H9 (cell line): ENCODE results near the gene SPRN. TPM values are rescaled to one million over a fixed set of nuclear protein-coding genes. Genes with fewer than 3 reads are reported as not detected.

Experiments used
- DNase-seq: peaks from one replicate; pipeline ENCODE4 v3.0.0-alpha.2; 2017
- H2AFZ ChIP-seq: one replicate; pipeline ENCODE4 v1.6.1; 2013; ENCODE audit warnings: mild to moderate bottlenecking, low read length, control low read depth, moderate library complexity
- H2AK5ac ChIP-seq: 2 replicates; pipeline ENCODE4 v1.6.1; 2013; ENCODE audit warnings: low read length, control low read depth, mixed read lengths; ENCODE audit not compliant: insufficient read length
- H2BK120ac ChIP-seq: one replicate; pipeline ENCODE4 v1.6.1; 2013; ENCODE audit warnings: low read depth, mild to moderate bottlenecking, low read length, control low read depth, inconsistent platforms; ENCODE audit not compliant: poor library complexity, severe bottlenecking
- H2BK12ac ChIP-seq: 2 replicates; pipeline ENCODE4 v1.6.1; 2013; ENCODE audit warnings: low read length, control low read depth, mixed read lengths, low read depth; ENCODE audit not compliant: insufficient read length
- H2BK15ac ChIP-seq: 2 replicates; pipeline ENCODE4 v1.6.1; 2013; ENCODE audit warnings: low read depth, low read length, control low read depth
- H2BK20ac ChIP-seq: one replicate; pipeline ENCODE4 v1.6.1; 2013; ENCODE audit warnings: low read depth, mild to moderate bottlenecking, low read length, control low read depth, inconsistent platforms; ENCODE audit not compliant: poor library complexity, severe bottlenecking
- H2BK5ac ChIP-seq: 2 replicates; pipeline ENCODE4 v1.6.1; 2013; ENCODE audit warnings: low read length, control low read depth, mixed read lengths; ENCODE audit not compliant: insufficient read length
- H3K14ac ChIP-seq: 2 replicates; pipeline ENCODE4 v1.6.1; 2013; ENCODE audit warnings: low read length, control low read depth; ENCODE audit not compliant: insufficient read depth
- H3K18ac ChIP-seq: 2 replicates; pipeline ENCODE4 v1.6.1; 2013; ENCODE audit warnings: low read depth, mild to moderate bottlenecking, mixed read lengths, low read length, control low read depth; ENCODE audit not compliant: insufficient read length
- H3K23ac ChIP-seq: 2 replicates; pipeline ENCODE4 v1.6.1; 2013; ENCODE audit warnings: low read length, control low read depth, mixed read lengths, low read depth; ENCODE audit not compliant: insufficient read length
- H3K23me2 ChIP-seq: 2 replicates; pipeline ENCODE4 v1.6.1; 2013; ENCODE audit warnings: low read depth, mild to moderate bottlenecking, mixed read lengths, low read length, control low read depth; ENCODE audit not compliant: insufficient read length, poor library complexity, severe bottlenecking
- H3K27ac ChIP-seq: 2 replicates; pipeline ENCODE4 v1.5.1; 2013; ENCODE audit warnings: low read length, control low read depth, mixed read lengths, low read depth; ENCODE audit not compliant: insufficient read length
- H3K27me3 ChIP-seq: 2 replicates; pipeline ENCODE4 v1.6.1; 2013; ENCODE audit warnings: low read length, control low read depth, inconsistent platforms; ENCODE audit not compliant: insufficient read depth
- H3K4ac ChIP-seq: 2 replicates; pipeline ENCODE4 v1.6.1; 2013; ENCODE audit warnings: low read depth, mild to moderate bottlenecking, control low read depth, inconsistent platforms, low read length, moderate library complexity
- H3K4me1 ChIP-seq: 2 replicates; pipeline ENCODE4 v1.6.1; 2013; ENCODE audit warnings: low read length, control low read depth, inconsistent platforms; ENCODE audit not compliant: insufficient read depth
- H3K4me2 ChIP-seq: 2 replicates; pipeline ENCODE4 v1.6.1; 2013; ENCODE audit warnings: low read length, control low read depth, mixed read lengths; ENCODE audit not compliant: insufficient read length, insufficient read depth
- H3K56ac ChIP-seq: 2 replicates; pipeline ENCODE4 v1.6.1; 2013; ENCODE audit warnings: low read depth, mild to moderate bottlenecking, mixed read lengths, low read length, control low read depth; ENCODE audit not compliant: insufficient read length
- H3K79me1 ChIP-seq: 2 replicates; pipeline ENCODE4 v1.6.1; 2013; ENCODE audit warnings: low read depth, mild to moderate bottlenecking, moderate library complexity, low read length, control low read depth, inconsistent platforms; ENCODE audit not compliant: insufficient read depth, poor library complexity, severe bottlenecking
- H3K79me2 ChIP-seq: 2 replicates; pipeline ENCODE4 v1.6.1; 2013; ENCODE audit warnings: low read length, control low read depth, inconsistent platforms; ENCODE audit not compliant: insufficient read depth
- H3K9ac ChIP-seq: 2 replicates; pipeline ENCODE4 v1.6.1; 2013; ENCODE audit warnings: low read length, control low read depth, mixed read lengths; ENCODE audit not compliant: insufficient read length; ENCODE audit errors: extremely low read depth
- H3K9me3 ChIP-seq: one replicate; pipeline ENCODE4 v1.6.1; 2013; ENCODE audit warnings: low read depth, low read length, inconsistent platforms; ENCODE audit not compliant: control insufficient read depth
- H3T11ph ChIP-seq: one replicate; pipeline ENCODE4 v1.6.1; 2013; ENCODE audit warnings: mild to moderate bottlenecking, low read length, control low read depth, inconsistent platforms
- H4K20me1 ChIP-seq: one replicate; pipeline ENCODE4 v1.6.1; 2013; ENCODE audit not compliant: control insufficient read depth, insufficient read length, insufficient read depth
- H4K5ac ChIP-seq: 2 replicates; pipeline ENCODE4 v1.6.1; 2013; ENCODE audit warnings: low read depth, mild to moderate bottlenecking, mixed read lengths, low read length, control low read depth; ENCODE audit not compliant: insufficient read length
- H4K8ac ChIP-seq: replicated peaks from 2 replicates; pipeline ENCODE4 v1.6.1; 2013; ENCODE audit warnings: low read length, control low read depth, mixed read lengths, low read depth; ENCODE audit not compliant: insufficient read length
- H4K91ac ChIP-seq: 2 replicates; pipeline ENCODE4 v1.6.1; 2013; ENCODE audit warnings: low read depth, mild to moderate bottlenecking, moderate library complexity, mixed read lengths, low read length, control low read depth; ENCODE audit not compliant: insufficient read length
- H3K27ac Mint-ChIP-seq, 3 experiments: 2 replicates in 2 of 3; 3 replicates in 1 of 3; pipeline ENCODE4 v1.8.0; 2020 to 2021; ENCODE audit warnings: mixed read lengths in 3 of 3, mild to moderate bottlenecking in 1 of 3, moderate library complexity in 1 of 3
- H3K27me3 Mint-ChIP-seq: 2 replicates; pipeline ENCODE4 v1.8.0; 2021; ENCODE audit warnings: low read depth, mild to moderate bottlenecking, moderate library complexity, mixed read lengths
- H3K36me3 Mint-ChIP-seq, 3 experiments: 2 replicates in 2 of 3; 3 replicates in 1 of 3; pipeline ENCODE4 v1.8.0; 2020 to 2021; ENCODE audit warnings: low read depth in 3 of 3, mixed read lengths in 3 of 3; ENCODE audit not compliant: insufficient read depth in 1 of 3
- H3K4me1 Mint-ChIP-seq, 2 experiments: 2 replicates each; pipeline ENCODE4 v1.8.0; 2020; ENCODE audit warnings: mixed read lengths in 2 of 2
- H3K4me3 Mint-ChIP-seq, 2 experiments: 2 replicates in 1 of 2; 3 replicates in 1 of 2; pipeline ENCODE4 v1.8.0; 2020 to 2021; ENCODE audit warnings: mild to moderate bottlenecking in 2 of 2, mixed read lengths in 2 of 2, moderate library complexity in 1 of 2
- H3K9me3 Mint-ChIP-seq, 2 experiments: 2 replicates in 1 of 2; 3 replicates in 1 of 2; pipeline ENCODE4 v1.8.0; 2020; ENCODE audit warnings: mild to moderate bottlenecking in 2 of 2, mixed read lengths in 2 of 2, moderate library complexity in 1 of 2
- WGBS: extraction: QIAGEN DNeasy Blood & Tissue Kit; methylation state at CpG from one replicate; pipeline ENCODE4 v1.1.7; 2013; ENCODE audit warnings: missing lambda C conversion rate, low lambda C conversion rate, mixed read lengths; ENCODE audit not compliant: insufficient read length; ENCODE audit errors: extremely low coverage; 5-methylcytosine and 5-hydroxymethylcytosine counted together
- total RNA-seq: library from RNA; stranded (reverse); gene quantifications from 2 replicates; pipeline ENCODE4 v1.2.1, GENCODE V29; 2021
- TF ChIP-seq, protein P1 (sequence below): fragments of 200-600 bp; sonication (generic); conservative IDR thresholded peaks from 3 replicates; pipeline ENCODE4 v1.8.0; 2021; ENCODE audit warnings: antibody characterized with exemption, mild to moderate bottlenecking

SPRN gene
- total RNA-seq, 1 experiment from 2014 or later: 0.42 TPM

DNA sequence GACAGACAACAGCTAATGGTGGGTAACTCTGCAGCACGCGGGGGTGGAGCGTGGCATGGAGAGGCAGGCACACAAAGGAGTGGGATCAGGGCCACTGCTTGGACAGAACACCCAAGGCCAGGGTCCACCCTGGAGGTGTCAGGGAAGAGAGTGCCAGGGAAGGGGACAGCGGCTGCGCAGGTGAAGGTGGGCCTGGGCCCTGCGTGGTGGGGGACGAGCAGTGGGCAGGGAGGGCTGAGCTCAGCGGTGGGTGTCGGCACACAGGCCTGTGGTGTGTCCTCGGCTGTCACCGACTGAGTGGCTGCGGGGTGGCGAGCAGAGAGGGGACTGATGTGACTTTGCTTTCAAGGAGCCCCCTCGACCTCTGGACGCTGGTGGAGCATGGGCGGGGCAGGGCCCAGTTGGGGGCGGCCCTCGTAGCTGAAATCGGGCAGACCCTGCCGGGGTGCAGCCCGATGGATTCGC, 20.9 kb upstream of the SPRN start:
- Histone ChIP-seq H3K79me2 (no peaks in the 10 kb centered on the region), H3K18ac (no peak overlapping the region), H2BK12ac (no peak overlapping the region), H3K79me1 (no peaks in the 10 kb centered on the region), H3K4me1 (no peaks in the 10 kb centered on the region), H3K4ac (no peak overlapping the region), H4K8ac (no peak overlapping the region), H3K27ac (no peak overlapping the region), H3K14ac (no peak overlapping the region), H3K23me2 (no peaks in the 10 kb centered on the region), H2BK15ac (no peak overlapping the region), H3K9me3 (peaks cover 78% of the 10 kb centered on the region), H3K9ac (no peak overlapping the region), H3K56ac (no peak overlapping the region), H3K23ac (no peak overlapping the region), H3K4me2 (no peak overlapping the region), H4K20me1 (no peaks in the 10 kb centered on the region), H2AK5ac (no peak overlapping the region), H4K5ac (no peak overlapping the region), H3T11ph (no peak overlapping the region), H2BK5ac (no peak overlapping the region), H3K27me3 (no peaks in the 10 kb centered on the region), H2BK120ac (no peak overlapping the region), H2BK20ac (no peak overlapping the region), H4K91ac (no peak overlapping the region), H2AFZ (no peak overlapping the region)
- Mint-ChIP-seq H3K36me3 (peaks cover 14 to 40% (median 22%) of the 10 kb centered on the region in 3 experiments), H3K4me1 (no peaks in the 10 kb centered on the region), H3K27me3 (peaks cover 6% of the 10 kb centered on the region), H3K4me3 (no peak overlapping the region; a peak in 1 of 5 replicates), H3K9me3 (peaks cover 79 to 91% of the 10 kb centered on the region in 2 experiments), H3K27ac (no peak overlapping the region; a peak in 1 of 7 replicates)
- peak; percentile 20 for DNase-seq
- TF ChIP-seq, protein P1, sequence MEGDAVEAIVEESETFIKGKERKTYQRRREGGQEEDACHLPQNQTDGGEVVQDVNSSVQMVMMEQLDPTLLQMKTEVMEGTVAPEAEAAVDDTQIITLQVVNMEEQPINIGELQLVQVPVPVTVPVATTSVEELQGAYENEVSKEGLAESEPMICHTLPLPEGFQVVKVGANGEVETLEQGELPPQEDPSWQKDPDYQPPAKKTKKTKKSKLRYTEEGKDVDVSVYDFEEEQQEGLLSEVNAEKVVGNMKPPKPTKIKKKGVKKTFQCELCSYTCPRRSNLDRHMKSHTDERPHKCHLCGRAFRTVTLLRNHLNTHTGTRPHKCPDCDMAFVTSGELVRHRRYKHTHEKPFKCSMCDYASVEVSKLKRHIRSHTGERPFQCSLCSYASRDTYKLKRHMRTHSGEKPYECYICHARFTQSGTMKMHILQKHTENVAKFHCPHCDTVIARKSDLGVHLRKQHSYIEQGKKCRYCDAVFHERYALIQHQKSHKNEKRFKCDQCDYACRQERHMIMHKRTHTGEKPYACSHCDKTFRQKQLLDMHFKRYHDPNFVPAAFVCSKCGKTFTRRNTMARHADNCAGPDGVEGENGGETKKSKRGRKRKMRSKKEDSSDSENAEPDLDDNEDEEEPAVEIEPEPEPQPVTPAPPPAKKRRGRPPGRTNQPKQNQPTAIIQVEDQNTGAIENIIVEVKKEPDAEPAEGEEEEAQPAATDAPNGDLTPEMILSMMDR: no peak
- no CpG with 5 or more reads among the region's 22 CpGs for WGBS
